ENCODE data around the gene ANGPTL2.

ANGPTL2 gene

GRCh38 chr9:127095411-127095810 is 27.0 kb downstream of the ANGPTL2 start:
- ATAC-seq: no peak
- TF ChIP-seq CSDC2 (CRISPR knock-in tag; IDR thresholded peaks at IDR 0.05): no peak
- TF ChIP-seq SNAI2 (CRISPR knock-in tag; IDR thresholded peaks at IDR 0.05): no peak
- no peak for TF ChIP-seq PPARA (CRISPR knock-in tag; IDR thresholded peaks at IDR 0.05; ENCODE audit: borderline replicate concordance)
- TF ChIP-seq ESRRG (CRISPR knock-in tag; IDR thresholded peaks at IDR 0.05): no peak
- TF ChIP-seq CSRNP3 (CRISPR knock-in tag; IDR thresholded peaks at IDR 0.05): no peak
- TF ChIP-seq PATZ1 (CRISPR knock-in tag; IDR thresholded peaks at IDR 0.05; ENCODE audit: borderline replicate concordance): no peak
- TF ChIP-seq OSR1 (CRISPR knock-in tag; IDR thresholded peaks at IDR 0.05): no peak
- TF ChIP-seq TOX (CRISPR knock-in tag; IDR thresholded peaks at IDR 0.05; ENCODE audit: borderline replicate concordance): no peak
- TF ChIP-seq BACH2 (CRISPR knock-in tag; IDR thresholded peaks at IDR 0.05; ENCODE audit: borderline replicate concordance): no peak
- no peak for TF ChIP-seq ZC3H10 (CRISPR knock-in tag; IDR thresholded peaks at IDR 0.05)
- no peak for TF ChIP-seq ZFP3 (CRISPR knock-in tag; IDR thresholded peaks at IDR 0.05)
- TF ChIP-seq RARB (CRISPR knock-in tag; IDR thresholded peaks at IDR 0.05): no peak

- no peak for ATAC-seq
These were observed 29.0 kb downstream of the ANGPTL2 start for GRCh38 chr9:127093319-127094020.

More at GRCh38 chr9:127093319-127094020, 29.0 kb downstream of the ANGPTL2 start:
- TF ChIP-seq ZNF565 (CRISPR knock-in tag; conservative IDR thresholded peaks at IDR 0.05; ENCODE audit: low read depth) (no peak), CREB5 (CRISPR knock-in tag; IDR thresholded peaks at IDR 0.05; ENCODE audit: low read depth) (no peak), ZC3H10 (CRISPR knock-in tag; IDR thresholded peaks at IDR 0.05) (no peak), CSDC2 (CRISPR knock-in tag; IDR thresholded peaks at IDR 0.05) (no peak), BACH2 (CRISPR knock-in tag; IDR thresholded peaks at IDR 0.05; ENCODE audit: borderline replicate concordance) (no peak), OSR1 (CRISPR knock-in tag; IDR thresholded peaks at IDR 0.05) (no peak), PATZ1 (CRISPR knock-in tag; IDR thresholded peaks at IDR 0.05; ENCODE audit: borderline replicate concordance) (no peak), ARNTL (CRISPR knock-in tag; IDR thresholded peaks at IDR 0.05; ENCODE audit: borderline replicate concordance, low read depth) (no peak), PPARA (CRISPR knock-in tag; IDR thresholded peaks at IDR 0.05; ENCODE audit: borderline replicate concordance) (no peak), ZFP30 (CRISPR knock-in tag; IDR thresholded peaks at IDR 0.05) (no peak), POU6F1 (CRISPR knock-in tag; IDR thresholded peaks at IDR 0.05; ENCODE audit: borderline replicate concordance, low read depth) (no peak), GLIS3 (CRISPR knock-in tag; IDR thresholded peaks at IDR 0.05) (no peak), RARB (CRISPR knock-in tag; IDR thresholded peaks at IDR 0.05) (no peak), ZFP3 (CRISPR knock-in tag; IDR thresholded peaks at IDR 0.05) (no peak), TCF4 (CRISPR knock-in tag; IDR thresholded peaks at IDR 0.05; ENCODE audit: borderline replicate concordance) (no peak), ZNF70 (CRISPR knock-in tag; IDR thresholded peaks at IDR 0.05) (no peak), ISL1 (CRISPR knock-in tag; IDR thresholded peaks at IDR 0.05) (no peak), CSRNP3 (CRISPR knock-in tag; IDR thresholded peaks at IDR 0.05) (no peak), SNAI2 (CRISPR knock-in tag; IDR thresholded peaks at IDR 0.05) (no peak), TSHZ2 (CRISPR knock-in tag; IDR thresholded peaks at IDR 0.05) (no peak)
